IPS-NIHi7 (cell line): Measurements from ENCODE around the gene HTR6.

Experiments
- DNase-seq: peaks from one replicate; pipeline ENCODE4 v3.0.0; 2012; ENCODE audit warnings: mixed read lengths; ENCODE audit errors: extremely low spot score

Gene HTR6

DNA sequence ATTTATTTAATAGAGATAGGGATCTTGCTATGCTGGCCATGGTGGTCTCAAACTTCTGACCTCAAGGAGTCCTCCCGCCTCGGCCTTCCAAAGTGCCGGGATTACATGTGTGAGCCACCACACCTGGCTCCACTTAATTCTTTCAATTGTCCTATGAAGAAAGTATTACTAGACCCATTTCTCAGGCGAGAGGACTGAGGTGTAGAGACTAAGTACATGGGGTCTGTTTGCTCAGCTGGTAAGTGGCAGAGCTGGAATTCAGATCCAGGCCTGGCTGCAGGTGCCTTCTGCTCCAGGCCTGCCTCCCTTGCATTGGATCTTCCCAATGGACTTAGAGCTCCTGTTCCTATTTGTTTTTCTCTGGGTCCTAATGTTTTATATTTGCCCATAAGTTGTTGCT lies 55.5 kb downstream of the HTR6 start:
- DNase-seq: no peak

DNA sequence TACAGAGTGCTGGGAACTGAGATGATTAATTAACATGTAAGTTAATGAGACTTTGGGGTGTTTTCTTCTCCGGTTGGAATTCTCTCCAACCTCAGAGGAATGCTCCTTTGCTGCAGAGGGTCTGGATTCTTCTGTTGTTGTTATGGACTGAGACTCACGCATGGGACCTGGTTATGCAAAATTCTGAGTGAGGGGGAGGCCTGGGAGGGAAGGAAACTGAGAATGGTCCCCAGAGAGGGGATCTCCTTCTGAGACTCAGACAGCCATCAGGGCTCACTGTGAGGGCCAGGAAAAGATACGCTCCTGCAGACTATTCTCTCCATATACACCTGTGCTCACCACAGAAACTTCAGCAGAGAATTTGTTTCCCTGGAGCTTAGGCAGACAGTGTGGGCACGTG lies 56.3 kb downstream of the HTR6 start:
- no peak for DNase-seq

DNA sequence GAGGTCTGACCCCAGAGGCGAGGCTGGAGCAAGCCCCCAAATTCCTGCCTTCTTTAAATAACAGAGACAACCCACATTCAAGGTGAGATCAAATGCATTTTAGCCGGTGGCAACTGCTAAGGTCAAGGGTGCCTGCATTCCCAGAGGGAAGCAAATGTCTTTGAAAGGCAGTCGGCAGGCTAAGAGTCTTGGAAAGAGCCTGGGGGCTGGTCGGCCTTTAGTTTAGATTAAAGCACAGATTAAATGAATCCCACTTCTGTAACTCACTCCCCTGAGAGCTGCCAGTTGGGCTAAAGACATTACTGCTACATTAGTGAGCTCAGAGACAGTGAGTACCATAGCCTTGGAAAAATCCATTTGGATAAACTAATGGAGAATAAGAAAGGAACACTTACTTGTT lies 59.2 kb downstream of the HTR6 start:
- no peak for DNase-seq

DNA sequence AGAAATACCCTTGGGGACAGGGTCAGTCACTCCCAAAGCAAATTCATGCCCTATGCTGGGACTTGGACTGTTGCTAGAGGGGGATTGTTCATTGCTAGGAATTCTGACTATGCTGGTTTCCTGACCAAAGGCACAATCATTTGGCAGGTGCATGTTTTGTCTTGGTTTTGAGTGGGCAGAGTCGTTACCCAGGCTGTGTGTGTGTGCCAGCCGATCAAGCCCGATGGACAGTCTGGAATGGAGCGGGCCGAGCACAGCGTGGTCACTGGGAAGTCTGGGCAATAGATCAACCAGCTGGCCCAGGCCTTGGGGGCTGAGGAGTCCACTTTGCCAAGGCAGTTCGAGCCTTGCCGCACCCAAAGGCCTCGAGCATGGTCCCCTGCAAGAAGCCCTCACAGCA lies 60.9 kb downstream of the HTR6 start:
- no peak for DNase-seq

DNA sequence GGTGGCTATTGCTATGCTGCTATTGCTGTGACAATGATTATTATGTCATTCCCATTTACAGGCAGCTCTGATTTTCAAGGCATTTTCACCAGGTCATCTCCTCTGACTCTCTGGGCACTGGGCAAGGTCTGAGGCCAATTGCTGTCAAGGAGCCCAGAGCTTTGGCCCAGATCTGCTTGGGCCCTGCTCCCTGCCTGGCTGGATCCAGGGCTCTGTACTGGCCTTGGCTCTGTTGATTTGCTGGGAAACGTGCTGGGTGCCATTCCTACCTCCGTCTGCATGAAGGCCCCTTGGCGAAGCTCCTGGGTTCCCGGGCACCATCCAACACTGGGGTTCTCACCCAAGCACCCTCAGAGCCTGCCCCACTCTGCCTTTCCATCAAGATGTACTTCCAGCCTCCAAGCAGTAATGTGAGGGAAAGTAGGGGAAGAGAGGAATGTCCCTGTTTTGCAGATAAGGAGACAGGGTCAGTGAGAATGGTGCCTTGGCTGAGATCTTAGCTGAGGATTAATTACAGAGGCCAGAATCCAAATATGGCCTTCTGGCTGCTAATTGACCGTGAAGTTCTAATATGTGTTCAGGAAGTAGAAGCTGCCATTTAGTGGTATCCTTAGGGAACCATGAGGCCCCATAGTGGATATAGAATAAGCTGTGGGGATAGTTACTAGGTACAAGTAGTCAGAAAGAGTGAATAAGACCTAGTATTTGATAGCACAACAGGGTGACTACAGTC lies 63.9 kb downstream of the HTR6 start:
- DNase-seq: no peak

DNA sequence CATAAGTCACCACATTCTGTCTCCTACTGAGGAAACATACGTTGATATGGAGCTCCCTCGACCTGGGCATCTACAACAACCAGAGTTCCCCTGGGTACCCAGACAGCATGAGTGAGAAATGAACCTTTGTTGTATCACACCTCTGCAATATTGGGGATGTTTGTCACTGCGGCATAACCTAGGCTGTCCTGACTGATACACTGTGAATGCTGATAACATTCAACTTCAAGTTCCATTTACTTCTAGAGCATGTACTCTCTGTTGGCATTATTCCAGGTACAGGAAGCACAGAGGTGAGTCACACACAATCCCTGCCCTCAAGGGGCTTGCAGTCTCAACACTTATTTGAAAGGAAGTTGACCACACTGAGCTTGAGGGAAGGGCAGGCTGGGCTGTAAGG lies 65.6 kb downstream of the HTR6 start:
- no peak for DNase-seq
